Cardiac fibroblast (primary cell): ENCODE data around the gene ZBTB43.

Source experiments
- DNase-seq, 2 donors: peaks; one replicate each; pipeline versions ENCODE4 v3.0.0 to v3.0.0-alpha.2; 2010; ENCODE audit warnings: low read depth in 2 of 2
- H3K4me3 ChIP-seq, 2 donors: replicated peaks in 1 of 2; 1 replicate in 1 of 2; 2 replicates in 1 of 2; pipeline ENCODE4 v1.5.1; 2011; ENCODE audit warnings: low read depth in 2 of 2, low read length in 2 of 2, mild to moderate bottlenecking in 2 of 2, moderate library complexity in 1 of 2
- CTCF ChIP-seq: IDR thresholded peaks from one replicate; pipeline ENCODE4 v1.5.1; 2011; ENCODE audit warnings: low read depth, mild to moderate bottlenecking, low read length, inconsistent platforms

The ZBTB43 gene

DNA sequence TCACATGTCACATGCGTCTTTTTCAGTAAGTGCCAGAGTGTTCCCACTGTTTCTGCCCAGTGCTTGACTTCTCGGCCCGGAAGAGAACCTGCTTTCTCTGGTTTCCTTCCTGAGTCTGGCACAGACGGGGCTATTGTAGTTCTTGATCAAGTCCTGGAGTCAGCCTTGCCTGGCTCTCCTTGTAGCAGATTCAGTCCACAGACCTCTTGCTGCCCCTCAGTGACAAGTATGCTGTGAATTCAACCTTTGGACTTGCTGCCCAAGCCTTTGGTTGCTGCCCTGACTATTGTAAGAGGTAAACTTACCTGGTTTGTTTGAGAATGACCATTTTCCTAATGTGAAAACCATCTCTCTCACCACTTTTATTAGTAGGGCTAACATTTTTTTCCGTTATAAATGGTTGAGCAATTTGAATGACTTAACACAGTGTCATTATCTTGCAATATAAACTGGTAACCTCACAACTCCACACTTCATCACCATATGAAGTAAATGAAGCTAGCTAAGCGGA, 80.3 kb downstream of the ZBTB43 start:
- no peak for TF ChIP-seq CTCF
- peak in 1 of 2 donors; percentile 38 for DNase-seq
- no peak overlapping the region for H3K4me3 ChIP-seq

DNA sequence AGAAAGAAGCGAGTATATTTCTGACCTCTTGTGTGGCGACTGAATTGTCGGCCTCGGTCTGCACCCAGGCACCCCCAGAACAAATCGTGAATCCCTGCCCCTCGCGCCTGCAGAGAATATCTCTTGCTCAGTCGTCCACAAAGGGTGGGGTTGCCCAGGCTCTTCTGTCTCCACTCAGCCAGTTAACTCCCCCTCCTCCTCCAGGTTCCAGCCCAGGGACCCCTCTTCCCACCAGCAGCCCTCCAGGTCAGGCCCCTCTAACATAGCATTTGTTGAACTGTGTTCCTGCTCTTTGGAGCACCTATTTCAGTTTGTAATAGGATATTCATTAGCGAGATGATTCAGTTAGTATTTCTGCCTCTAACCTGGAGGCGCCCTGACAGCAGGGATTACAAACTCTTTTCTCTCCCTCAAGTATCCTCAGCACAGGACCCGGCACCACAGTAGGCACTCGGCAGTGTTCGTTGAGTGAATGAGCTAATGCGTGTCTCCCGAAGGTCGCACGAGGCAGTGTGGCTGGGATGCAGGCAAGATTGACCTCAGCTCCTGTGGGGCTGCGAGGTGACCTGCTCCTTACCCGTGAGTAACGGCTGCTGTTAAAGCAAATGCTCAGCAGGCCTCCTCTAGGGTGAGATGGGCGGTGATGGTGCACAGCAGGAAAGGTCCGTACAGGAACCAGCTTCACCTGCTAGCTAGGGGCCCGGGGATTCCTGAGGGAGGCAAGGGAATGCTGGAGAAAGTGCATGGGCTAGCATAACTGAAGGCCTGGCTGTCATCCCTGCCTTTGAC, 81.4 kb downstream of the ZBTB43 start:
- no peak for DNase-seq
- no peak overlapping the region for H3K4me3 ChIP-seq
- TF ChIP-seq CTCF: no peak

DNA sequence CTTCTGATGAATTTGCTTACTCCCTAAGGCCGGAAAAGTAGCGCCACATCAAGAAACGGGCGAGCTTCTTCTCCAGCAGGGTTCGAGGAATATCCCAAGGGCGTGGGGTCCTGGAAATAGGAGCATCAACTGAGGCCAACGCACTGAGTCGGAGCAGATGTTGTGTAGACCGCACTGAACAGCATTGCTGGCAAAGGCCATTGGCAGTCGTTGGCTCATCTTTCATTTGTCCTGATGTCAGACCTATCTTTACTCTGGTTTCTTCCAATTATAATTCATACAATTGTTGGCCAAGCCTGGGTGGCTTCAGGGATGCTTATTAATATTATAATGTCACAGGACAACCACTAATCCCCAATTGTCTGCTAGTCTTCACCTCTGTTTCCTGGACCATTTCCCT, 82.1 kb downstream of the ZBTB43 start:
- no peak for DNase-seq
- no peak overlapping the region for H3K4me3 ChIP-seq
- no peak for TF ChIP-seq CTCF
